ENCODE results near the gene TPP1.
A peak's percentile ranks its signal among the peaks of the same experiment; 100 is the strongest.

Gene TPP1

DNA sequence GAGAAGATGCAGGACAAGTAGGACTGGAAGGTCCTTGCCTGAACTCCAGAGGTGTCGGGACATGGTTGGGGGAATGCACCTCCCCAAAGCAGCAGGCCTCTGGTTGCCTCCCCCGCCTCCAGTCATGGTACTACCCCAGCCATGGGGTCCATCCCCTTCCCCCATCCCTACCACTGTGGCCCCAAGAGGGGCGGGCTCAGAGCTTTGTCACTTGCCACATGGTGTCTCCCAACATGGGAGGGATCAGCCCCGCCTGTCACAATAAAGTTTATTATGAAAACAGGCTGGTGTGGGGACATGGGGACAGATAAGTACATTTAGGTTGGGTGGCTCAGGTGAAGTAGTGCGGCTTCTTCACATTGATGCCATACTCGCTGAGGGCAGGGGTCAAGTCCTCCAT is 8.6 kb downstream of the TPP1 start:
- no peak for FAIRE-seq

DNA sequence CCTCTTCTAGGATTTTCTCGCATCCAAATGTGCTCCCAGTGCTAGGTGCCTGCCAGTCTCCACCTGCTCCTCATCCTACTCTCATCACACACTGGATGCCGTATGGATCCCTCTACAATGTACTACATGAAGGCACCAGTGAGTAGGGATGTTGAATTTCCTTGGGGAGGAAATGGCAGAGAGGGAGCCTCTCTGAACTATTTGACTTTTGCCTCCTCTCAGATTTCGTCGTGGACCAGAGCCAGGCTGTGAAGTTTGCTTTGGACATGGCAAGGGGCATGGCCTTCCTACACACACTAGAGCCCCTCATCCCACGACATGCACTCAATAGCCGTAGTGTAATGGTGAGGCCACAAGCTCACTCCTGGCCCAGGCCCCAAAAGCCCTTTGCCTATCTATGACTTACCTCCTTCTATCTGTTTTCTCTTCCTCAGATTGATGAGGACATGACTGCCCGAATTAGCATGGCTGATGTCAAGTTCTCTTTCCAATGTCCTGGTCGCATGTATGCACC is 9.7 kb downstream of the TPP1 start:
- FAIRE-seq, result no peak

DNA sequence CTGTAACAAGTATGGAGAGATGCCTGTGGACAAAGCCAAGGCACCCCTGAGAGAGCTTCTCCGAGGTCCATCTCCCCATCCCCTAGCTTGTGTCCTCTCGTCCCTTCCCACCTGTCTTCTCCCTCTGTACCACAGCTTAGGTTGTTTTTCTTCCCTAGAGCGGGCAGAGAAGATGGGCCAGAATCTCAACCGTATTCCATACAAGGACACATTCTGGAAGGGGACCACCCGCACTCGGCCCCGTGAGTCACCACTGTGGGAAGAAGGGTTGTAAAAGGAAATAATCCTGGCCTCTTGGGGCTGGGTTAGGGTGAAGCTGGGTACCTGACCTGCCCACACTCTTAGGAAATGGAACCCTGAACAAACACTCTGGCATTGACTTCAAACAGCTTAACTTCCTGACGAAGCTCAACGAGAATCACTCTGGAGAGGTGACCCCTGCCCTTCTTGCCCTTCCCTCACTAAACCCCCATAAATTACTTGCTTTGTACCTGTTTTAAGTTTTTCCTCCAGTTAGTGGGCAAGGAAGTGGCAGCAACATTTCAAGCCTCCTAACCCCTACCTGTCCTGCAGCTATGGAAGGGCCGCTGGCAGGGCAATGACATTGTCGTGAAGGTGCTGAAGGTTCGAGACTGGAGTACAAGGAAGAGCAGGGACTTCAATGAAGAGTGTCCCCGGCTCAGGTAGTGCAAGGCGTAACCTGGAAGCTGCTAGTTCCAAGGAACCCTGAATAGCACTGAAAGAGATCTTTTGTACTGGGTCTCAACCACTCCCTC is 10.3 kb downstream of the TPP1 start:
- FAIRE-seq, result no peak

DNA sequence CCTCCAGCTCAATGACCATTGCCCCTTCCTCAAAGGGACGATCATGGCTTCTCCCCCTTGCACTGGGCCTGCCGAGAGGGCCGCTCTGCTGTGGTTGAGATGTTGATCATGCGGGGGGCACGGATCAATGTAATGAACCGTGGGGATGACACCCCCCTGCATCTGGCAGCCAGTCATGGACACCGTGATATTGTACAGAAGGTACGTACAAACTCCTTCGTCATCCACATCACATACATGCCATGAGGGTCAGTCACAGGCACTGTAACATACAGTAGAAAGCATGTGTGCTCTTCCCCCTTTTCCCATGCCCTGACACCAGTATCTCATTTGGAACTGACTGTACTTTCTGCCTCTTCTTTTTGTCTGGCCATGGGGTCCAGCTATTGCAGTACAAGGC is 11.2 kb downstream of the TPP1 start:
- no peak for FAIRE-seq

DNA sequence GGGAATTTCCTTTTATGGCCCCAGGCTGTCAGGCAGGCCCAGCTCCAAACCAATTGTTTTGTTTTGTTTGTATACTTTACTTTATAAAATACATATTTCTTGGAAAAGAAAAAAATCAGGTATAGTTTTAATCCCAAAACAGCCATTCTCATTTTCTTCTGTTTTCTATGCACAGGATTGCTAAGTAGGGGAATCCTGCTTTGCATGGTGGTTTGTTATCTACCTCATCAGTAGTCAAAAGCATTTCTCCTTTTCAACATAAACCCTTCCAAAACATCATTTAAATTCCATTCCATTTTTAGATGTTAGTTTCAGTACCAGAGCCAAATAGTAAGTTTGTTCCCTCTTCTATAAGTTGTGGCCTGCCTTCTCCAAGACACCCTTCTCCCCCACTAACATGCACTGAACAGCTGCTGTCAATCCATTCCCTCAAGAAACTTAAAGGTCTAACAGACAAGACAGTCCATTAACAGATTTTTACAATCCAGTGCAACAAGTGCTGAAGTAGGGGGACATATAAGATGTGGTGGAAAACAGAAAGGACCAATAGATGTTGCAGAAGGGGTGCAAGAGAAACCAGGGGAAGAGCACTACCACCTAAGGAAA is 11.9 kb downstream of the TPP1 start:
- FAIRE-seq, result no peak

DNA sequence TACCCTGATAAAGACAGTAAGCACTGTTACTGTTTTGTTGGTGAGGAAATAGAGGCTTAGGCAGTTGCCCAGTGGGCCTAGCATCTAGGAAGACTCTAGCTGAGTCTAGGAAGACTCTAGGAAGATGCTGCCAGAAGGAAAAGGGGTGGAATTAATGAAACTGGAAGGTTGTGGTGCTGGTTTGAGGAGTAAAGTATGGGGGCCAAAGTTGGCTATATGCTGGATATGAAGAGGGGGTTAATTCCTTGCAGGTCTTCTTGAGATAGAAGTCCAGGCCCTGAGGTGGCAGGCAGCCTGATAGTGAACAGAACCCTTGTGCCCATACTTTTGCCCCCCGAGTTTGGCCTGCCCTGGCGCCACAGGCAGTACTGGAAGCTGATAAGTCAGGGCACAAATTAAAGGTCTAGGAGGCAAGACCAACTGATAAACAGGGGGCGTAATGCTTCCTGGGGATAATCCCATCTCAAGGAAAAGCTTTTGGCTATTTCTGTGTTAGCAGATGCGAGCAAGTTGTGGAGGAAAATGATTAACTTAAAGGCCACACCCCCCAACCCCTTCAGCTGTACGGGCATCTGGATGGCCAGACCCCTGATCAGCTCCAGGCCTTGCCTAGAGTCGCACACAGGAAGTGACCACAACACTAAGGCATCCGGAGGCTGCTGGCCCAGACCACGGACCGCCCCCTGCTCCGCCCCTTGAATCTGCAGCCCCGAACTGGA is 12.6 kb downstream of the TPP1 start:
- peak; percentile 54 for FAIRE-seq

DNA sequence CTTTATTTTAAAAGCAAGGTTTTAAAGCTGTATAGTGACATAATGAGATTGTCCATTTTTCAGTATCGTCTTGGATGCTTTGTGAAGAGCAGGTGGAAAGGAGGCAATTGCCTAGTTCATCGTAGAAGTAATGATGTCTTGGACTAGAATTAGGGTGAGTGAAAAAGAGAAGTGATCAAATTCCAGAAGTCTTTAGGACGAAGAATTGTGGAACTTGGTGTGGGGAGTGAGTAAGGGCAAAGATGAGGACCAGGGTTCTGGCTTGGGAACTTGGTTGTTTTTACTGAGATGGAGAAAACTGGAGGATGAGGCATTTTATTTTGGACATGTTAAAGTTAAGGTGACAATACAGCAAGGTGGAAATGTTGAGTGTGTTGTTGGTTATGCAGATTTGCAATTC is 14.4 kb downstream of the TPP1 start:
- no peak for FAIRE-seq

DNA sequence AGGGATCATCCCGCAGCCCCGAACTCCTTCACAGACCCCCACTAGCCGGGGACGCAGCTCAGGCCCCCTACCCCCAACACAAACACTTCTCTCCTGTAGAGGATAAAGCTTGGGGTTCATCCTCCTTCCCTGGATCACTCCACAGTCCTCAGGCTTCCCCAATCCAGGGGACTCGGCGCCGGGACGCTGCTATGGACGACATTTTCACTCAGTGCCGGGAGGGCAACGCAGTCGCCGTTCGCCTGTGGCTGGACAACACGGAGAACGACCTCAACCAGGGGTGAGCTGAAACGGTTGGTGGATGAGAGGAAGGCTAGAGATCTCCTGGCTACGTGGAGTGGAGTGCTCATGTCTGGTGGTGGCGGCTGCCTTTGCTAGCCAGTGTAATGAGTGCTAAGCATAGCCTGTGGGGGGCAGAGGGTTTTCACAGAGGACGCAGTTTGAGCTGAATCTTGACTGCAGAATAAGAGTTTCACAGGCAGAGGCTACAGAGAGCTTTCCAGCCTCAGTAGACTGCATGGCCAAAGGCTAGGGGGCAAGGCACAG is 15.1 kb downstream of the TPP1 start:
- no peak for FAIRE-seq

DNA sequence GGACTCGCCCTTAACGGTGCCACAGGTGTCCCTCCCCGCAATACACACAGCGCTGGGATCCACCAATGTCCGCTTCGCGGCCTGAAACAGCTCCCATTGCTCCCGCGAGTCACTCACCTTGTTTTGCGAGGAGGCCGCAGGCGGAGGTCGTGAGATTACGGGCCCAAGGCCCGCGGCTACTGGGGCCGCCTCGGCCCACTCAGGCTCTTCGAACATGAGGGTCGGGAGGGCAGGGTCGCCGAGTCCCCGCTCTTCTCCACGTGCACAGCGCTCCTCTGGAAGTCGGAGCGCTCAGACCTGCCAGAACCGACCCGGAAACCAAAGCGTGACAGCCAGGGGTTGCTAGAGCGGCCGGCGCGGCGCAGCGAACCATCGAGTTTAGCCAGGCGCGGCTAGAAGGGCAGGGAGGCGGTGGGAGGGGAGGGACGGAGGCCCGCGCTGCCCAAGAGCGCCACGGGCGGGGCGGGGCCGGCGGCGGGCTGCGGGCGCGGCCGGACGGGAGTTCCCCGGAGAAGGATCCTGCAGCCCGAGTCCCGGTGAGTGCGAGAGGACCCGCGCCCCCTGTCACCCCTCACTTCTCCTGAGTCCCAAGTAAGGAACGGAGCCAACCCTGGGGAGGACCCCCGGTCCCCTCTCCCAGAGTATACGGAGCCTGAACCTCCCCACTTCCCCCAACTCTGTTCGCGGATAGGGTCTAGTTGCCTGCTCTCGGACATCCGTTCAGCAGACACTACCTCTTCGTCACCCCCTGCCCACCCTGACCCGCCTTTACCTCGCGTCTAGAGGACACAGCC is 15.7 kb downstream of the TPP1 start, which contains the start of the genes ILK and RRP8:
TSS of gene ILK (plus strand) at position 488 of the 794 bp plus-strand sequence. CDS start 498 bp downstream, outside the sequence.
TSS of gene RRP8 (minus strand) at position 330 of the 794 bp plus-strand sequence. CDS start at position 216, 114 bp downstream.
- no peak for FAIRE-seq

DNA sequence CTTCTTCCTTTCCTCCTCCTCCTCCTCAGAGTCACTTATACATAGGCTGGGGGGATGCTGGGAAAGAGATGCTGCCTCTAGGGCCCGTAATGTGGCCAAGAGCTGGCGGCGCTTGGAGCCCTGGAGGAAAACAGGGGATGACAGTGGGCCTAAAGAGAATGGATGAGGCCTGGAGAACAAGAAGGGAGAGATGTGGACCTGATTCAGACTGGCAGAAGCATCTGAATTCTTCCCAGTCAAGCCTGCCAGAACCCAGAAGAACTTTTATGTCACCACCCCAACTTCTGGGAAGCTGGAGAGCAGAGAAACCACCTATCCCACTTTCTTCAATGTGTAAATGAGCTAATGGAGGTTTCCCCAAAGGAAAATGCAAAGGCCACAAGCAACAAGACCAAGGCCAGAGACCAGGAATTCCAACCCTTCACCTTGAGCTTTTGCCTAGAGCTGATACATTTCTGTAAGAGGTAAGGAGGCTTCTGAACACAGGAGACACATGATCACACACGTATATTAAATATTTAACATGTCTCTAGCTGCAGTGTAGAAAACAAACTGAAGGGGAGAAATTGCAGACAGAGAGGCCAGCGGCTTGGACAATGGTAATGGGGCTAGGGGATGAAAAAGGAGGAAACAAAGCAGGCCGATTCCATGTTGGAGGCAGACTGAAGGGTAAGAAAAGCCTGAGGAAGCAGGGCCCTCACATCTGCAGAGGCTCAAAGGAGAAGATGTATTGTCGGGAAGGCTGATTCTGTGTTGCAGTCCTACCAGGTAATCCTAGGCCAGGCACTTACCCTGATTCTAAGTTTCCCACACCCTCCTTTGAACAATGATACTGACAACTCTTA is 16.9 kb downstream of the TPP1 start:
- FAIRE-seq, result no peak

DNA sequence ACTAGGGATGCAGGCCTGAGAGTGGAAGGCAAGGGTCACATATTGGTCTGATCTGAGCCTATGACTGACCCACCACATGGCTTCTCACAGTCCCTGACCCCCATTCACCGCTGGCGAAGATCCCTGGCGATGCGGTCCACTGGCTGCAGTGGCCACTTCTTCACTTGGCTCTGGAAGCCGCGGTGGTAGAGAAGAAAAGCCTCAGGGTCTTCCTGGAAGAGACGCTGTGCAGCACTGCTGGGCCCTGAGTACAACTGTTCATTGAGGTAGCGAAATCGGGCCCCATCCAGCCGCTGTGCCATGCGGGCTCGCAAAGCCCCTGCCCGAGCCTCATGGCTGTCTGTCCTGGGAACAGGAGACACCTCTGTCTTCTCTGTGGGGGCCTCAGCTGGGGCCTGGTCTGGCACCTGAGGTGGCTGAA is 18.2 kb downstream of the TPP1 start:
- no peak for FAIRE-seq

DNA sequence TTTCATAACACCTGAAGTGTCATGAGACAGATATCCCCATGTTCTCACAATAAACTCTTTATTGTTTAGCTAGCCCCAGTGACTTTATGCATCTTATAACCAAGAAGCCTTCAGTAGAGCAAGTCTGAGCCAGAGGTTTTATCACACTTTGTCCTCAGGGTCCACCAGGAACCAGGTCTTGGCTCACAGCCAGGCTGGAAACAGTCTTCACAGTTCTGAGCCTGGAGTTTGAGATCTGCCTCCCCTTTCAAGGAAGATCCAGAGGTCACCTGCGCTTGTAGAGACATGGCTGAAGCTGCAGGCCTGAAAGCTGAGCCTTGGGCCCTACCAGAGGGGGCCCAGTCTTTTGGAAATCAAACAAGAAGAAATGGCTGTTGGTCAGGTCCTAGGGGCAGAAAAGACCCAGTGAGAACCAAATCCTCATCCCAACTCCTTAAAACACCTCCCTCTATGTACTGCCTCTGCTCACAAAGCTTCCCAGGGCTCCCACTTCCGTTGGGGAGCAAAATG is 19.3 kb downstream of the TPP1 start:
- no peak for FAIRE-seq

DNA sequence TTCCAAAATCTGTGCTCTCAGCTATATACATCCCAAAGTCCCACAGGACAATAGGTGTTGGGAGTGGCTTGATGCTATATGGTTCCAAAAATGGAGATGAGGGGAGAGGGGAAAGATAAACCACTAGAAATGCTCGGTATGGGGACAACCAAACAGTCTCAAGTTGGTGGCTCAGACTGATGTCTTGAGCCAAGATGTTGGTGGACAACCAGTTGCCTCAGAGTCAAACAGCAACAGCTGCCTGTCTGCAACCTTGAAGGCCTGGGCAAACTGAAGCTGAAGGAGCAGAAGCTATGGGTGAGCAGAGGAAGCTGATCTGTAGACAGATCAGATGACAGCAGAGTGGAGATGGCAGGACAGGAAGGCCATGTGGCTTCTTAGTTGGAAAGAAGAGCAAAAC is 19.8 kb downstream of the TPP1 start:
- no peak for FAIRE-seq

DNA sequence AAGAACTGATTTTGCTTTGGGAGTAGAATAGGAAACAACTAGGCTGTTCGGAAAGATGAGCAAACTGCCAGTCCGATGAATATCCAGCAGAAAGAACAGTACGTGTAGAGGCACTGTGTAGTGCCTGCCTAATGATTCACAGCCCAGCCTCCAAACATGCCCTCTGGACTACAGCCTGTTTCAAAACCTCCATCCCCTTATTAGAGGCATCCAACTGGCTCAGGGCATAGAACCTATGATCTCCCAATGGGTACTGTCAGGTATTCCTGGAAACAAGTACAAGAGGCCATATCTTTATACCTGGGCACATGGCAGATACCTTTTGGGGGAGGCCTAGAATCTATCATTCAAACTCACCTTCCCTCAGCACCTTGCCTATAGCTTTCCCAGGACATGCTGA is 20.7 kb downstream of the TPP1 start:
- FAIRE-seq, result no peak

DNA sequence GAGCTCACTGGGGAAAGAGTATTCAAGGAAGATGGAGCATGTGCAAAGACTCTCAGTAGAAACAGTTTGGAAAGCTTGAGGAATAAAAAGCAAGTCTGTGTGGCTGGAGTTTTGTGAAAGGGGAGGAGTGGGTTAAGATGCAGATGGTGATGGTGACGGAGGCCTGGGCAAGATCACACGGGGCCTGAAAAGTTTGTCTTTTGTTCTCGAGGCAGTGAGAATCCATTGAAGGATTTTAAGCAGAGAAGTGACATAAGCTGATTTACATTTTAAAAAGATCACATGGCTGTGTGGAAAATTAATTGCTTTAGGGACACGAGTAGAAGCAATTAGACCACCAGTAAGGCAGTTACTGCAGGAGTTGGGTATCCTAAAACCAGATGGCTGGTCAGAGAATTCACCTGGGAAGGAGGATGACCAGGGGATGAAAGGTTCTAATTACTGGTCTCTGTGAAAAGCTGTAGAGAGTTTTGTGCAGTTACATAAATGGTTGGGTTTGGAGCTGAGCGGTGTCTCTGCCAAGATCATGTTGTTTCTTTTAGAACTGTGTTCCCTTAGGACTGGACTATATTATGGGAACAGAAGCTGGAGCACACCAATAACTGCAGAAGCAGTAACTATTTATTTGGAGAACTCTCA is 22.9 kb downstream of the TPP1 start:
- no peak for FAIRE-seq

DNA sequence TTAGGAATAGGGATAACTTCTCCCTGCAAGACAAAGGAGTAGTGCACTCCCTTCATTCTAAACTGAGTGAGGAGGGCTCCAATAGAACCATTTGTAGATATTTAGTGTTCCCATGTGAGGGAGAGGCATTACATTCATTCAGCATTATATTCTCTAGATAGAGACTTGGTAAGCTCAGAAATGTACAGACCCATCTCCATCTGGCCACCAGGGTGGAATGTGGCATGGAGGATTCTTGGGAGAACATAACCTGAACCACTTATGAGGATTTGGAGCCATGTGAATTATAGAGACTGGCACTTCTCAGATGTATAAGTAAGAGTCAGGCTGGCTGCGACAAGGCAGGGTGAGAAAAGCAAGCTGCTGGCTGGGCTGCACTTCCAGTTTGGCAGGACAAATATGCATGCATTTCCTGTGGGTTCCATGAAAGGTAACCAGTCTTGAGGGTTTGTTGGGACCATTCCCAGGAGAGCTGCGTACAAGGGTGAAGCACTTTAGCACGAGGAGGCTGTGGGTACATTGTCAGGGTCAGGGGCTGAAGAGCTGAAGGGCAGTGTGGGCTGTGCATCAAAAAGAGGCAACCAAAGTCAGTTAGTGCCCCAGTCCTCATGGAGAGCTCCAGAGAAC is 25.0 kb downstream of the TPP1 start:
- FAIRE-seq, result no peak

DNA sequence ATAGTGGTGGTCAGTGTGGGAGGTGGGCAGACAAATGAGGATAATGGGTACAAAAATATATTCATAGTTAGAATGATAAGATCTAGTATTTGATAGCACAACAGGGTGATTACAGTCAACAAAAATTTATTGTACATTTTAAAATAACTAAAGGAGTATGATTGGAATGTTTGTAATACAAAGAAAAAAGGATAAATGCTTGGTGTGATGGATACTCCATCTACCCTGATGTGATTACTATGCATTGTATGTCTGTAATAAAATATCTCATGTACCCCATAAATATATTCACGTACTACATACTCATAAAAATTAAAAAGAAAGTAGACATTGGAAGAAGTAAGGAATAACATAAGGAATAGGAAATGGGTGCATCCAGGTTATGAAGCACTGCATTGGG is 31.2 kb downstream of the TPP1 start:
- no peak for FAIRE-seq

DNA sequence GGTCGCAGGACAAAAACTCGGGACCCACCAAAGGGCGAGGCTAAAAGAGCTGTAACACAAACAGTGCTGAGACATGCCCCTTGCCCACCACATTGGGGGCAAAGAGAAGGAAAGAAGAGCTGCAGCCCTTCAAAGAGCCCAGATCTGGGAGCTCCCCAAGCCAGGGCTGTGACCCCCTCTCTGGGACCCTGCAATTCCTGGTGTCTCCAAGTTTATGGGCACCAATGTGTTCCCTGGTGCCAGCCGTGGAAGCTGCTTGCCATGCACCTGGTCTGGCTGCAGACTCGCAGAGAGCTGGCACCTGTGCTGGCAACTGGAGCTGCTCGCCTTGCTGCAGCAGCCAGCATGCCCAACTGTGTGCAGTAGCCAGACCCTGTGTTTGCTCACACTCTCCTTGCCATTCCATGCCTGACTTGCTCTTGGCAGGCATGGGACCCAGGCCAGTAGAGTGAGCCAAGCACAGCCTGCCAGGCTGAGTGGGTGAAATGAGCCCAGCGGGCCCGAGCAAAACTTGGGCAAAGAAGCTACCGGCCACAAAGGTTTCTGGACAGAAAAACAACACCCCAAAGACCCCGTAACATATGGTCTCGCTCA is 31.8 kb downstream of the TPP1 start:
- no peak for FAIRE-seq

DNA sequence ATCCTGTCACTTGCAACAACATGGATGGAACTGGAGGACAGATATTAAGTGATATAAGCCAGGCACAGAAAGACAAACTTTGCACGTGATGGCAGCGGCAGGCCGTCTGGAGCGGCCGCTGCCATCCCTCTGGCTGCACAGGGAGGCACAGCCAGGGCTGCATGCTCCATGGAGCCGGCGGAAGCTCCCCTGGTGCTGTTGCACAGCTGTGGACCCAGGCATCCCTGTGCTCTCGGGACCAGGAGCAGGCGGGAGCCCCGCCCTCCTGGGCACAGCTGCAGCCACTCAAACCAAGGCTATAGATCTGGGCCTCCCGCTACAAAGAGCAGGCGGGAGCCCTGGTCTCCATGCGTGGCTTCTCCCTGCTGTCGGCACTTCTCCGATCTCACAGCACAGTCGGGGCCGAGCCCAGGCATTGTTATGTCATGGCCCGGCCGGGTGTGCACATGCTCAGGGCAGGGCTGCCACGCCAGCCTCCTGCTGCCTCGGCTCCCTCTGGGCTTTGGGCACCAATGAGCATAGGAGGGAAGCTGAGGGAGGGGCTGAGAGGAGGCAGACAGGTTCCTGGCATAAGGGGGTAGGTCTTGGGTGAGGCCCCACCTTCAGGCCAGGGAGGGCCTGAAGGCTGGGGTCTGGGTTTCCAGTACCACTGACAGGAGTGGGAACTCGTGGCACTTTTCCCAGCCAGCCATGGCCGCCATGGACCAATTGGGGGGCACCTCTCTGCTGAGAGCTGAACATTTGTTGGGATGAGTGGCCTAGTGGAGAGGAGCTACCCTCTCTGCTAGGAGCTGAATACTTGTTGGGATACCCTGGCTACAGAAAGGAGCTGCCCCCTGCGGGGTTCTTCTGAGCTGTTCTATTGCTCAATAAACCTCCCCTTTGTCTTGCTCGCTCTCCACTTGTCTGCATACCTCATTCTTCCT is 32.5 kb downstream of the TPP1 start:
- FAIRE-seq, result no peak

All from TTC549 (cell line).